DND-41 (cell line): Measurements from ENCODE around the gene LILRB1.

Source experiments
- ATAC-seq: fragments of 200-7000 bp; cut with Tn5 transposase; 3 replicates; pipeline ENCODE4 v1.9.1; 2021; ENCODE audit warnings: low read depth; ENCODE audit not compliant: insufficient read depth
- DNase-seq: peaks from one replicate; pipeline ENCODE4 v3.0.0-alpha.2; 2020
- H2AFZ ChIP-seq: 2 replicates; pipeline ENCODE4 v1.6.0; 2012; ENCODE audit warnings: low read depth, low read length
- H3K27ac ChIP-seq: 2 replicates; pipeline ENCODE4 v1.5.1; 2012; ENCODE audit warnings: low read length, inconsistent platforms
- H3K27me3 ChIP-seq: fragments of 200-600 bp; sonication (generic); 2 replicates; pipeline ENCODE4 v1.6.0; 2012; ENCODE audit warnings: low read length, mild to moderate bottlenecking, inconsistent platforms; ENCODE audit not compliant: insufficient read depth, poor library complexity
- H3K36me3 ChIP-seq: 2 replicates; pipeline ENCODE4 v1.5.1; 2012; ENCODE audit warnings: low read length, inconsistent platforms; ENCODE audit not compliant: insufficient read depth
- H3K4me1 ChIP-seq: 2 replicates; pipeline ENCODE4 v1.5.1; 2012; ENCODE audit warnings: mild to moderate bottlenecking, low read length; ENCODE audit not compliant: insufficient read depth
- H3K4me2 ChIP-seq: 2 replicates; pipeline ENCODE4 v1.6.0; 2012; ENCODE audit warnings: mild to moderate bottlenecking, moderate library complexity, low read length, inconsistent platforms; ENCODE audit not compliant: insufficient read depth
- H3K4me3 ChIP-seq, 2 experiments: fragments of 200-600 bp in 1 of 2; shearing (Covaris generic) in 1 of 2; 2 replicates each; pipeline ENCODE4 v1.5.1; 2012 to 2016; ENCODE audit warnings: inconsistent platforms in 2 of 2, low read length in 2 of 2, mild to moderate bottlenecking in 2 of 2, low read depth in 1 of 2, moderate library complexity in 1 of 2
- H3K79me2 ChIP-seq: 2 replicates; pipeline ENCODE4 v1.6.0; 2012; ENCODE audit warnings: low read length, inconsistent platforms; ENCODE audit not compliant: insufficient read depth
- H3K9ac ChIP-seq: 2 replicates; pipeline ENCODE4 v1.6.0; 2012; ENCODE audit warnings: low read depth, mild to moderate bottlenecking, inconsistent platforms, low read length, moderate library complexity
- H3K9me3 ChIP-seq: 2 replicates; pipeline ENCODE4 v1.5.1; 2012; ENCODE audit warnings: low read length, moderate library complexity, mild to moderate bottlenecking, inconsistent platforms; ENCODE audit not compliant: insufficient read depth, severe bottlenecking
- H4K20me1 ChIP-seq: 2 replicates; pipeline ENCODE4 v1.6.0; 2012; ENCODE audit warnings: low read length; ENCODE audit not compliant: insufficient read depth
- CTCF ChIP-seq: IDR thresholded peaks from 2 replicates; pipeline ENCODE4 v1.5.1; 2012; ENCODE audit warnings: borderline replicate concordance, low read length, moderate library complexity, mild to moderate bottlenecking; ENCODE audit not compliant: poor library complexity, severe bottlenecking; ENCODE audit errors: extremely low read depth
- EZH2 ChIP-seq: IDR thresholded peaks from 3 replicates; pipeline ENCODE4 v1.6.1; 2012; ENCODE audit warnings: borderline replicate concordance, low read depth, mild to moderate bottlenecking, moderate library complexity, low read length, inconsistent platforms; ENCODE audit not compliant: severe bottlenecking

Gene LILRB1

GRCh38 chr19:54662730-54663129 lies 32.4 kb downstream of the LILRB1 start, which contains the start of gene LILRB4:
TSS of gene LILRB4 (plus strand) at chr19:54662985. CDS start at chr19:54663034, 49 bp downstream.
- TF ChIP-seq EZH2 (no peak), CTCF (no peak)
- ATAC-seq (no peak), DNase-seq (no peak)
- H3K27ac ChIP-seq, result no peak within 1 kb of the TSS
- no peaks in the 10 kb centered on the region for H3K79me2 ChIP-seq
- H3K36me3 ChIP-seq, result no peaks in the 10 kb centered on the region
- H3K27me3 ChIP-seq, result no peaks in the 10 kb centered on the region
- H3K4me1 ChIP-seq, result no peaks in the 10 kb centered on the region
- no peak within 1 kb of the TSS for H3K9ac ChIP-seq
- no peak within 1 kb of the TSS for H3K4me3 ChIP-seq
- H2AFZ ChIP-seq, result no peak within 1 kb of the TSS
- H3K9me3 ChIP-seq, result no peaks in the 10 kb centered on the region
- H4K20me1 ChIP-seq, result no peaks in the 10 kb centered on the region; the same call in 1 of the 2 replicates
- no peak within 1 kb of the TSS for H3K4me2 ChIP-seq

GRCh38 chr19:54665530-54665929 lies 35.2 kb downstream of the LILRB1 start:
- Histone ChIP-seq H2AFZ (no peak overlapping the region), H3K27me3 (no peaks in the 10 kb centered on the region), H3K9me3 (peaks cover 2% of the 10 kb centered on the region), H3K79me2 (no peaks in the 10 kb centered on the region), H3K4me3 (no peak overlapping the region), H3K4me1 (no peaks in the 10 kb centered on the region), H3K27ac (no peak overlapping the region), H4K20me1 (no peaks in the 10 kb centered on the region; the same call in 1 of the 2 replicates), H3K4me2 (no peak overlapping the region), H3K36me3 (no peaks in the 10 kb centered on the region), H3K9ac (no peak overlapping the region)
- ATAC-seq (no peak), DNase-seq (no peak)
- TF ChIP-seq CTCF (no peak), EZH2 (no peak)

- Histone ChIP-seq H3K9ac (no peak overlapping the region), H3K27me3 (no peaks in the 10 kb centered on the region), H3K4me3 (no peak overlapping the region), H3K9me3 (peaks cover 2% of the 10 kb centered on the region), H4K20me1 (no peaks in the 10 kb centered on the region; the same call in 1 of the 2 replicates), H3K27ac (no peak overlapping the region), H3K4me2 (no peak overlapping the region), H3K36me3 (no peaks in the 10 kb centered on the region), H3K4me1 (no peaks in the 10 kb centered on the region), H3K79me2 (no peaks in the 10 kb centered on the region), H2AFZ (no peak overlapping the region)
- ATAC-seq, result no peak
- DNase-seq, result no peak
- TF ChIP-seq EZH2 (no peak), CTCF (no peak)
Measured at GRCh38 chr19:54667217-54667616, 36.9 kb downstream of the LILRB1 start.

- Histone ChIP-seq H3K4me1 (no peaks in the 10 kb centered on the region), H3K9me3 (peaks cover 2% of the 10 kb centered on the region), H3K9ac (no peak overlapping the region), H3K36me3 (no peaks in the 10 kb centered on the region), H3K27ac (no peak overlapping the region), H3K79me2 (no peaks in the 10 kb centered on the region), H3K27me3 (no peaks in the 10 kb centered on the region), H3K4me3 (no peak overlapping the region), H4K20me1 (no peaks in the 10 kb centered on the region; the same call in 1 of the 2 replicates), H2AFZ (no peak overlapping the region), H3K4me2 (no peak overlapping the region)
- no peak for TF ChIP-seq EZH2
- TF ChIP-seq CTCF, result no peak
- DNase-seq, result no peak
- no peak for ATAC-seq
Measured at GRCh38 chr19:54668353-54668752, 38.1 kb downstream of the LILRB1 start.
